GM21825 (cell line): ENCODE measurements around the gene PDE4A.

ENCODE experiments used
- ATAC-seq: cut with Tn5 transposase; IDR thresholded peaks from one replicate; pipeline ENCODE4 v1.9.1; 2021; ENCODE audit warnings: mild to moderate bottlenecking, moderate library complexity; ENCODE audit not compliant: unreplicated experiment

The PDE4A gene

DNA sequence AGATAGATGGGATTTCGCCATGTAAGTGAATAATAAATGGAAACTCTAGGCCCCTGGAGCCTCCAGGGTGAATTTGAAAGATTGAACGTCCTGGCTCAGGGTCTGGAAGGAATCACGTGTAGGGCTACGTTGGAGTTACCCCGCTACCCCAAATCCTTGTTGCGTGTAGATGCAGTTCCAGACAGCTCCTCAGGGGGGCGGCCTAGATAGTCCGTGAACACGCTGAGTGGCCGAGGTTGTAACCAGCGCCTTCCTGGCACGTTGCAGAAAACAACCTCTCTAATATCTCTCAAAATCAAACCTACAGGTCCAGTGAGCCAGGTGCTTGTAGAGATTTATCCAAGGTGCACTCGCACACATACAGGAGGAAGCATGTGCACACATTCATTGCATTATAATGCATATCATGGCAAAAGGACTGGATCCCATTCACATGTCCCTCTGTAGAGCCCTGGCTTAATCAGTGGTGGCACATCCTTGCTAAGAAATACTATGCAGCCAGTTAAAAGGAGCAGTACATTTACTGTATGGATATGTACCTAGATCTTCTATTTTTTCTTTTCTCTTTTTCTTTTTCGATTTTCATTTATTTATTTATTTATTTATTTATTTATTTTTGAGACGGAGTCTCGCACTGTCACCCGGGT is 85.4 kb downstream of the PDE4A start:
- no peak for ATAC-seq

DNA sequence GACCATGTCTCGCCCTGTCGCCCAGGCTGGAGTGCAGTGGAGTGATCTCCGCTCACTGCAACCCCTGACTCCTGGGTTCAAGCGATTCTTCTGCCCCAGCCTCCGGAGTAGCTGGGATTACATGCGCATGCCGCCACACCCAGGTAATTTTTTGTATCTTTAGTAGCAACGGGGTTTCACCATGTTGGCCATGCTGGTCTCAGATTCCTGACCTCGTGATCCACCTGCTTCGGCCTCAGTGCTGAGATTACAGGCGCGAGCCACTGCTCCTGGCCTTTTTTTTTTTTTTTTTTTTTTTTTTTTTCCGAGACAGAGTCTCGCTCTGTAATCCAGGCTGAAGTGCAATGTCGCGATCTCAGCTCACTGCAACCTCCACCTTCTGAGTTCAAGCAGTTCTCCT is 87.7 kb downstream of the PDE4A start:
- ATAC-seq = no peak

- no peak for ATAC-seq
Measured at GRCh38 chr19:10508707-10509106, 88.4 kb downstream of the PDE4A start.

- no peak for ATAC-seq
Measured at GRCh38 chr19:10510301-10510802, 90.0 kb downstream of the PDE4A start.

- ATAC-seq = no peak
Measured at GRCh38 chr19:10513223-10513622, 92.9 kb downstream of the PDE4A start.

GRCh38 chr19:10514211-10515145 is 94.1 kb downstream of the PDE4A start:
- no peak for ATAC-seq

- ATAC-seq = no peak
Measured at GRCh38 chr19:10516064-10516385, 95.7 kb downstream of the PDE4A start.

GRCh38 chr19:10516671-10517286 is 96.4 kb downstream of the PDE4A start:
- no peak for ATAC-seq

GRCh38 chr19:10517361-10517759 is 97.0 kb downstream of the PDE4A start, which contains the start of gene S1PR5:
S1PR5 (minus strand) TSS chr19:10517447; CDS start chr19:10515011, 2,436 bp downstream.
- ATAC-seq = no peak

DNA sequence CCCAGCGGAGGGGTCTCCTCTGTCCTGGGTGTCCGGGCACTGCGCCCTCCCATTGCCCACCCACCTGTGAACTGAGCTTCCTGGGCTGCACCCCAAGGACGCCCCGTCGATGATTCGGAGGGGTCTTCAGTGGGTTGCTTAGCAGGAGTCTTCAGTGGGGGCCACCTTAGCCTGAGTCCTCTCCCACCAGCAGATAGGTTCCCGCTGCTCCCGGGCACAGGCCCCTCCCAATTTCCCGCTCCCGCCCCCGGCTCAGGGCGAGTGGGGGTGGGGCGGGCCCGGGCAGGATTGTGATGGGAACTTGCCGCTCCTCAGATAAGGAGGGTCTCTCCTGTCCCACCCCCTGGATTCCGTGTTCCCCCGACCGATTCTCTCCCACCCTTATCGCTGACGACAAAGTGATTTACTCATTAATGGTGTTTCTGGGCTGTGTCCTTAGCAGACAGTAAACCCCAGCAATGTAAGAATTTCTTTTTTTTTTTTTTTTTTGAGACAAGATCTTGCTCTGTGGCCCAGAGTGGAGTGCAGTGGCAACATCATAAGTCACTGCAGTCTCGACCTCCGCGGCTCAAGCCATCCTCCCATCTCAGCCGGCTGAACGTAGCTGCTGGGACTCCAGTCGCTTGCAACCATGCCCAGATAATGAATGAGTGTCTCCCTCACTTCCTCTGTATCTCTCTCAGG is 97.6 kb downstream of the PDE4A start:
- ATAC-seq = no peak

- ATAC-seq = no peak
Measured at GRCh38 chr19:10518444-10519361, 98.4 kb downstream of the PDE4A start.
